Jurkat, Clone E6-1 (cell line): ENCODE data around the gene CHCHD3.
"Not testable (repeated sequence)": the region's sequence is repeated elsewhere in the genome, so short reads cannot be mapped to it uniquely, and the experiment has no call there.

Experiments used
- DNase-seq: peaks from one replicate; pipeline ENCODE4 v3.0.0-alpha.2; 2011; ENCODE audit warnings: low read depth, low spot score
- H3K4me3 ChIP-seq: 2 replicates; pipeline ENCODE4 v1.5.1; 2011; ENCODE audit warnings: mild to moderate bottlenecking, low read length, control low read depth, moderate library complexity

Gene CHCHD3

GRCh38 chr7:132970257-132970656, 111.6 kb downstream of the CHCHD3 start:
- H3K4me3 ChIP-seq: no peak overlapping the region
- no peak for DNase-seq

- no peak for DNase-seq
- no peak overlapping the region for H3K4me3 ChIP-seq
Observed at GRCh38 chr7:132969520-132969919, 112.4 kb downstream of the CHCHD3 start.

- H3K4me3 ChIP-seq, DNase-seq: not testable (repeated sequence)
Observed at GRCh38 chr7:132967470-132967848, 114.4 kb downstream of the CHCHD3 start.

GRCh38 chr7:132966754-132967469, 115.0 kb downstream of the CHCHD3 start:
- no peak for DNase-seq
- H3K4me3 ChIP-seq: no peak overlapping the region

- no peak for DNase-seq
- no peak overlapping the region for H3K4me3 ChIP-seq
Observed at GRCh38 chr7:132965951-132966350, 115.9 kb downstream of the CHCHD3 start.

GRCh38 chr7:132964876-132965275, 117.0 kb downstream of the CHCHD3 start:
- no peak overlapping the region for H3K4me3 ChIP-seq
- peak; percentile 6 for DNase-seq

- no peak for DNase-seq
- no peak overlapping the region for H3K4me3 ChIP-seq
Observed at GRCh38 chr7:132959891-132960290, 122.0 kb downstream of the CHCHD3 start.

GRCh38 chr7:132956556-132956955, 125.3 kb downstream of the CHCHD3 start:
- no peak for DNase-seq
- no peak overlapping the region for H3K4me3 ChIP-seq

- H3K4me3 ChIP-seq: no peak overlapping the region
- no peak for DNase-seq
Observed at GRCh38 chr7:132953468-132953867, 128.4 kb downstream of the CHCHD3 start.

GRCh38 chr7:132950725-132951124, 131.2 kb downstream of the CHCHD3 start:
- no peak for DNase-seq
- no peak overlapping the region for H3K4me3 ChIP-seq

GRCh38 chr7:132947011-132947410, 134.9 kb downstream of the CHCHD3 start:
- H3K4me3 ChIP-seq: no peak overlapping the region
- DNase-seq: no peak

- no peak for DNase-seq
- no peak overlapping the region for H3K4me3 ChIP-seq
Observed at GRCh38 chr7:132944774-132945173, 137.1 kb downstream of the CHCHD3 start.

GRCh38 chr7:132943645-132944044, 138.2 kb downstream of the CHCHD3 start:
- no peak overlapping the region for H3K4me3 ChIP-seq
- no peak for DNase-seq

- no peak for DNase-seq
- H3K4me3 ChIP-seq: no peak overlapping the region
Observed at GRCh38 chr7:132942701-132943100, 139.2 kb downstream of the CHCHD3 start.

GRCh38 chr7:132941905-132942304, 140.0 kb downstream of the CHCHD3 start:
- H3K4me3 ChIP-seq: no peak overlapping the region
- DNase-seq: no peak

GRCh38 chr7:132941428-132941827, 140.5 kb downstream of the CHCHD3 start:
- no peak for DNase-seq
- no peak overlapping the region for H3K4me3 ChIP-seq

- H3K4me3 ChIP-seq: no peak overlapping the region
- no peak for DNase-seq
Observed at GRCh38 chr7:132940084-132940483, 141.8 kb downstream of the CHCHD3 start.

- no peak overlapping the region for H3K4me3 ChIP-seq
- no peak for DNase-seq
Observed at GRCh38 chr7:132939495-132939894, 142.4 kb downstream of the CHCHD3 start.

GRCh38 chr7:132937286-132937685, 144.6 kb downstream of the CHCHD3 start:
- DNase-seq: no peak
- no peak overlapping the region for H3K4me3 ChIP-seq

- H3K4me3 ChIP-seq: no peak overlapping the region
- no peak for DNase-seq
Observed at GRCh38 chr7:132935608-132936007, 146.3 kb downstream of the CHCHD3 start.

GRCh38 chr7:132934017-132934416, 147.9 kb downstream of the CHCHD3 start:
- no peak for DNase-seq
- no peak overlapping the region for H3K4me3 ChIP-seq
